ENCODE measurements around the gene OR52B2.
"Not testable (repeated sequence)": the region's sequence is repeated elsewhere in the genome, so short reads cannot be mapped to it uniquely, and the experiment has no call there.

OR52B2 gene

GRCh38 chr11:6151117-6151516, 19.0 kb downstream of the OR52B2 start:
- DNase-seq = no peak

GRCh38 chr11:6143737-6144136, 26.4 kb downstream of the OR52B2 start:
- not testable (repeated sequence) for DNase-seq

GRCh38 chr11:6142936-6143335, 27.2 kb downstream of the OR52B2 start:
- DNase-seq = no peak

- not testable (repeated sequence) for DNase-seq
Measured at GRCh38 chr11:6135936-6136335, 34.2 kb downstream of the OR52B2 start.

- no peak for DNase-seq
Measured at GRCh38 chr11:6132431-6132830, 37.7 kb downstream of the OR52B2 start.

GRCh38 chr11:6129635-6130034, 40.5 kb downstream of the OR52B2 start:
- DNase-seq = no peak

GRCh38 chr11:6129011-6129410, 41.1 kb downstream of the OR52B2 start:
- no peak for DNase-seq

- DNase-seq = no peak
Measured at GRCh38 chr11:6127881-6128280, 42.2 kb downstream of the OR52B2 start.

GRCh38 chr11:6124245-6124644, 45.9 kb downstream of the OR52B2 start:
- DNase-seq = no peak

Measured in right hindlimb (tissue), 1 donor.